K562 (cell line): ENCODE data around the gene SH3BP5L. TPM values are rescaled to one million over a fixed set of nuclear protein-coding genes. Genes with fewer than 3 reads are reported as not detected.

ENCODE experiments used
- ARID1B ChIP-seq: fragments of 450-650 bp; IDR thresholded peaks from 2 replicates; pipeline ENCODE4 v1.6.1; 2016; ENCODE audit warnings: antibody characterized with exemption, mild to moderate bottlenecking, inconsistent platforms
- BRF1 ChIP-seq: IDR thresholded peaks from 3 replicates; pipeline ENCODE4 v1.6.1; 2011; ENCODE audit warnings: borderline replicate concordance, mild to moderate bottlenecking; ENCODE audit not compliant: insufficient read length; ENCODE audit errors: extremely low read depth
- CBX1 ChIP-seq: sonication (generic); IDR thresholded peaks from 2 replicates; pipeline ENCODE4 v1.6.1; 2016; ENCODE audit warnings: antibody characterized with exemption, low read depth, mild to moderate bottlenecking
- FOXJ2 ChIP-seq: fragments of 200-800 bp; sonication (Bioruptor generic); IDR thresholded peaks from 2 replicates; pipeline ENCODE4 v1.6.1; 2016; ENCODE audit warnings: missing genetic modification characterization, missing compliant biosample characterization
- HEY1 ChIP-seq: fragments of 250-450 bp; sonication (Bioruptor Pico); IDR thresholded peaks from 2 replicates; pipeline ENCODE4 v1.5.0; 2020; ENCODE audit warnings: mild to moderate bottlenecking, moderate library complexity, borderline replicate concordance
- HLTF ChIP-seq: fragments of 450-650 bp; IDR thresholded peaks from 2 replicates; pipeline ENCODE4 v1.6.1; 2016
- HMG20A ChIP-seq: fragments of 450-650 bp; formaldehyde crosslinking; conservative IDR thresholded peaks from 2 replicates; pipeline ENCODE4 v1.4.0; 2020; ENCODE audit warnings: mild to moderate bottlenecking, mixed read lengths
- HMGN3 ChIP-seq: IDR thresholded peaks from 2 replicates; pipeline ENCODE4 v1.6.1; 2011; ENCODE audit warnings: borderline replicate concordance, low read depth, mild to moderate bottlenecking, mixed read lengths, low read length; ENCODE audit not compliant: insufficient read length; ENCODE audit errors: extremely low read depth
- NFXL1 ChIP-seq: fragments of 450-650 bp; formaldehyde crosslinking; IDR thresholded peaks from 2 replicates; pipeline ENCODE4 v1.4.0; 2021; ENCODE audit warnings: mild to moderate bottlenecking
- RBM34 ChIP-seq: fragments of 200-400 bp; formaldehyde crosslinking; IDR thresholded peaks from 2 replicates; pipeline ENCODE4 v1.6.1; 2018; ENCODE audit warnings: low read length, borderline replicate concordance; ENCODE audit not compliant: insufficient read depth
- SLC30A9 ChIP-seq: fragments of 250-450 bp; sonication (Bioruptor Pico); IDR thresholded peaks from 2 replicates; pipeline ENCODE4 v1.8.0; 2022; ENCODE audit warnings: mild to moderate bottlenecking, moderate library complexity
- TCF3 ChIP-seq: sonication (generic); formaldehyde crosslinking; IDR thresholded peaks from 2 replicates; pipeline ENCODE4 v1.4.0; 2020; ENCODE audit warnings: mild to moderate bottlenecking, missing genetic modification reagents
- TEAD2 ChIP-seq: fragments of 450-650 bp; IDR thresholded peaks from 2 replicates; pipeline ENCODE4 v1.6.1; 2016; ENCODE audit warnings: missing genetic modification characterization, control low read depth, missing compliant biosample characterization
- XRCC5 ChIP-seq: fragments of 200-400 bp; formaldehyde crosslinking; IDR thresholded peaks from 2 replicates; pipeline ENCODE4 v1.6.1; 2017; ENCODE audit warnings: low read depth, mild to moderate bottlenecking, low read length
- YY1 ChIP-seq, 3 experiments: IDR thresholded peaks; 2 replicates each; pipeline ENCODE4 v1.6.1; 2011; ENCODE audit warnings: low read length in 2 of 3, mild to moderate bottlenecking in 2 of 3, moderate library complexity in 2 of 3, borderline replicate concordance in 1 of 3, control low read depth in 1 of 3, low read depth in 1 of 3; ENCODE audit not compliant: insufficient read depth in 3 of 3, insufficient replicate concordance in 2 of 3, control insufficient read depth in 1 of 3, insufficient read length in 1 of 3; ENCODE audit errors: extremely low read depth in 1 of 3
- ZBTB8A ChIP-seq: fragments of 450-650 bp; IDR thresholded peaks from 2 replicates; pipeline ENCODE4 v1.6.1; 2018; ENCODE audit warnings: mild to moderate bottlenecking, moderate library complexity; ENCODE audit not compliant: partially characterized antibody
- polyA plus RNA-seq, 8 experiments: library from polyadenylated mRNA; depleted of rRNA in 4 of 8; stranded (reverse) in 5 of 8; unstranded in 3 of 8; fragments of >200 nt; fragmentation: Nextera tagmentation in 2 of 8; fragmentation: Illumina TruSeq in 1 of 8; extraction: Ambion mirVana in 2 of 8; extraction: Trizol in 1 of 8; gene quantifications; 2 replicates each; pipeline versions ENCODE4 v1.2.1 to v1.2.3, GENCODE V29; 2011 to 2014; ENCODE audit warnings: inconsistent platforms in 1 of 8, missing spikeins in 1 of 8
- total RNA-seq, 7 experiments: library from RNA; depleted of rRNA in 6 of 7; stranded (reverse); fragments of >200 nt in 6 of 7; fragmentation: Illumina TruSeq in 2 of 7; extraction: Trizol in 2 of 7; gene quantifications; 2 replicates each; pipeline versions ENCODE4 v1.2.1 to v1.2.3, GENCODE V29; 2011 to 2021; ENCODE audit warnings: low replicate concordance in 1 of 7
- TF ChIP-seq, protein P1 (sequence below): sonication (generic); formaldehyde crosslinking; IDR thresholded peaks from 2 replicates; pipeline ENCODE4 v1.8.1; 2023; ENCODE audit warnings: mild to moderate bottlenecking, missing genetic modification reagents
- TF ChIP-seq, protein P2 (sequence below), 2 experiments: fragments of 450-650 bp; conservative IDR thresholded peaks; 2 replicates each; pipeline ENCODE4 v1.6.1; 2017; ENCODE audit warnings: mild to moderate bottlenecking in 2 of 2, moderate library complexity in 2 of 2
- TF ChIP-seq, protein P3 (sequence below): fragments of 250-450 bp; sonication (Bioruptor Pico); IDR thresholded peaks from 2 replicates; pipeline ENCODE4 v1.9.0; 2021; ENCODE audit warnings: mild to moderate bottlenecking, inconsistent platforms
- TF ChIP-seq, protein P4 (sequence below): fragments of 250-450 bp; sonication (Bioruptor Pico); IDR thresholded peaks from 2 replicates; pipeline ENCODE4 v1.8.0; 2022; ENCODE audit warnings: moderate library complexity, mild to moderate bottlenecking, inconsistent platforms

SH3BP5L gene
- total and polyA plus RNA-seq, 9 of the 15 experiments (the other 6 are each of a cell fraction or from before 2014, with no cell fraction given), result 1.9 to 26.5 (median 15.8) TPM

DNA sequence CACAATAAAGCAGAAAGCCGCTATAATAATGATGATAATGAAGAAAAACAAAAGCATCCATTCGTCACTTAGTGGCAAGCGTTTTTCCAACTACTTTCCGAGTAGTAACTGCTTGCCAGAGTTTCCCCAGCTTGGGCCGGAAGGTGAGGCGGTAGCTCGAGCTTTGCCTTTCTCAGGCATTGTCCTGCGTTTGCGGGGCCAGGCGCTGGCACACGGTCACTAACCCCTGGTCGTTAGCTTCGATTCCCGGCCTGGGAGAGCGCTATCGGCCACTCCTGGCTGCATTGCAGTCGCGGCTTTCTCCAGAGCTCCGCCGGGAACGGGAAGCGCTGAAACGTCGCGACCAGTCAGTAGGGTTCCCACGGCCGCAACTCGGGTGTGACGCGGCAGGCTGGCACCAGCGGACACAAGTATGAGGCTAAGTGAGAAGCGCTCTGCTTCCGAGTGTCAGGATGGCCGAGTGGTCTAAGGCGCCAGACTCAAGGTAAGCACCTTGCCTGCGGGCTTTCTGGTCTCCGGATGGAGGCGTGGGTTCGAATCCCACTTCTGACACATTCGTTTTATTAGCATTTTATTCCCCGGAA lies 47.8 kb upstream of the SH3BP5L start (continued):
- no peak for TF ChIP-seq SLC30A9 (CRISPR knock-in tag)
- no peak; the same call in 1 of the 2 replicates for TF ChIP-seq TCF3
- TF ChIP-seq CBX1, result peak; percentile 37; the same call in 1 of the 2 replicates
- peak; percentile 88 for TF ChIP-seq BRF1
- peak; percentile 74 for TF ChIP-seq ZBTB8A
- TF ChIP-seq HMGN3, result peak; percentile 62
- no peak for TF ChIP-seq HLTF
- TF ChIP-seq NFXL1, result no peak
- TF ChIP-seq ARID1B, result peak; percentile 44; the same call in 1 of the 2 replicates
- no peak for TF ChIP-seq RBM34
- TF ChIP-seq, protein P1, sequence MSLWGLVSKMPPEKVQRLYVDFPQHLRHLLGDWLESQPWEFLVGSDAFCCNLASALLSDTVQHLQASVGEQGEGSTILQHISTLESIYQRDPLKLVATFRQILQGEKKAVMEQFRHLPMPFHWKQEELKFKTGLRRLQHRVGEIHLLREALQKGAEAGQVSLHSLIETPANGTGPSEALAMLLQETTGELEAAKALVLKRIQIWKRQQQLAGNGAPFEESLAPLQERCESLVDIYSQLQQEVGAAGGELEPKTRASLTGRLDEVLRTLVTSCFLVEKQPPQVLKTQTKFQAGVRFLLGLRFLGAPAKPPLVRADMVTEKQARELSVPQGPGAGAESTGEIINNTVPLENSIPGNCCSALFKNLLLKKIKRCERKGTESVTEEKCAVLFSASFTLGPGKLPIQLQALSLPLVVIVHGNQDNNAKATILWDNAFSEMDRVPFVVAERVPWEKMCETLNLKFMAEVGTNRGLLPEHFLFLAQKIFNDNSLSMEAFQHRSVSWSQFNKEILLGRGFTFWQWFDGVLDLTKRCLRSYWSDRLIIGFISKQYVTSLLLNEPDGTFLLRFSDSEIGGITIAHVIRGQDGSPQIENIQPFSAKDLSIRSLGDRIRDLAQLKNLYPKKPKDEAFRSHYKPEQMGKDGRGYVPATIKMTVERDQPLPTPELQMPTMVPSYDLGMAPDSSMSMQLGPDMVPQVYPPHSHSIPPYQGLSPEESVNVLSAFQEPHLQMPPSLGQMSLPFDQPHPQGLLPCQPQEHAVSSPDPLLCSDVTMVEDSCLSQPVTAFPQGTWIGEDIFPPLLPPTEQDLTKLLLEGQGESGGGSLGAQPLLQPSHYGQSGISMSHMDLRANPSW (CRISPR knock-in tag), result 0 out of 2 replicates have a peak, but pooled peaks have one; percentile 67
- TF ChIP-seq TEAD2 (tag), result no peak
- peak; percentile 27; the same call in 1 of the 2 replicates for TF ChIP-seq XRCC5
- TF ChIP-seq YY1 (IDR thresholded peaks at IDR 0.05; ENCODE audit: borderline replicate concordance in 1 of 3, control insufficient read depth in 1 of 3, extremely low read depth in 1 of 3, insufficient read depth in 3 of 3, insufficient read length in 1 of 3, insufficient replicate concordance in 2 of 3, low read depth in 1 of 3, low read length in 2 of 3), result peak in 2 of 3 experiments; percentile 56 to 74
- no peak for TF ChIP-seq HMG20A (CRISPR knock-in tag)
- TF ChIP-seq, protein P2, sequence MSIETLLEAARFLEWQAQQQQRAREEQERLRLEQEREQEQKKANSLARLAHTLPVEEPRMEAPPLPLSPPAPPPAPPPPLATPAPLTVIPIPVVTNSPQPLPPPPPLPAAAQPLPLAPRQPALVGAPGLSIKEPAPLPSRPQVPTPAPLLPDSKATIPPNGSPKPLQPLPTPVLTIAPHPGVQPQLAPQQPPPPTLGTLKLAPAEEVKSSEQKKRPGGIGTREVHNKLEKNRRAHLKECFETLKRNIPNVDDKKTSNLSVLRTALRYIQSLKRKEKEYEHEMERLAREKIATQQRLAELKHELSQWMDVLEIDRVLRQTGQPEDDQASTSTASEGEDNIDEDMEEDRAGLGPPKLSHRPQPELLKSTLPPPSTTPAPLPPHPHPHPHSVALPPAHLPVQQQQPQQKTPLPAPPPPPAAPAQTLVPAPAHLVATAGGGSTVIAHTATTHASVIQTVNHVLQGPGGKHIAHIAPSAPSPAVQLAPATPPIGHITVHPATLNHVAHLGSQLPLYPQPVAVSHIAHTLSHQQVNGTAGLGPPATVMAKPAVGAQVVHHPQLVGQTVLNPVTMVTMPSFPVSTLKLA (conservative IDR thresholded peaks at IDR 0.05), result peak in 1 of 2 experiments; percentile 46; a peak in 1 of 4 replicates
- TF ChIP-seq FOXJ2, result no peak
- TF ChIP-seq HEY1 (CRISPR knock-in tag), result 0 out of 2 replicates have a peak, but pooled peaks have one; percentile 5
- TF ChIP-seq, protein P3, sequence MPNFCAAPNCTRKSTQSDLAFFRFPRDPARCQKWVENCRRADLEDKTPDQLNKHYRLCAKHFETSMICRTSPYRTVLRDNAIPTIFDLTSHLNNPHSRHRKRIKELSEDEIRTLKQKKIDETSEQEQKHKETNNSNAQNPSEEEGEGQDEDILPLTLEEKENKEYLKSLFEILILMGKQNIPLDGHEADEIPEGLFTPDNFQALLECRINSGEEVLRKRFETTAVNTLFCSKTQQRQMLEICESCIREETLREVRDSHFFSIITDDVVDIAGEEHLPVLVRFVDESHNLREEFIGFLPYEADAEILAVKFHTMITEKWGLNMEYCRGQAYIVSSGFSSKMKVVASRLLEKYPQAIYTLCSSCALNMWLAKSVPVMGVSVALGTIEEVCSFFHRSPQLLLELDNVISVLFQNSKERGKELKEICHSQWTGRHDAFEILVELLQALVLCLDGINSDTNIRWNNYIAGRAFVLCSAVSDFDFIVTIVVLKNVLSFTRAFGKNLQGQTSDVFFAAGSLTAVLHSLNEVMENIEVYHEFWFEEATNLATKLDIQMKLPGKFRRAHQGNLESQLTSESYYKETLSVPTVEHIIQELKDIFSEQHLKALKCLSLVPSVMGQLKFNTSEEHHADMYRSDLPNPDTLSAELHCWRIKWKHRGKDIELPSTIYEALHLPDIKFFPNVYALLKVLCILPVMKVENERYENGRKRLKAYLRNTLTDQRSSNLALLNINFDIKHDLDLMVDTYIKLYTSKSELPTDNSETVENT (CRISPR knock-in tag), result 0 out of 2 replicates have a peak, but pooled peaks have one; percentile 40
- TF ChIP-seq, protein P4, sequence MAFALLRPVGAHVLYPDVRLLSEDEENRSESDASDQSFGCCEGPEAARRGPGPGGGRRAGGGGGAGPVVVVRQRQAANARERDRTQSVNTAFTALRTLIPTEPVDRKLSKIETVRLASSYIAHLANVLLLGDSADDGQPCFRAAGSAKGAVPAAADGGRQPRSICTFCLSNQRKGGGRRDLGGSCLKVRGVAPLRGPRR (CRISPR knock-in tag), result no peak
